HEK293T (cell line): ENCODE measurements around the gene IL17RC.
"Not testable (repeated sequence)": the region's sequence is repeated elsewhere in the genome, so short reads cannot be mapped to it uniquely, and the experiment has no call there.

Source experiments
- CTCF ChIA-PET: fragments of 350-600 bp; formaldehyde crosslinking; extraction: SDS; loops from one replicate; lab custom pipeline; 2021; ENCODE audit warnings: antibody characterized with exemption, inconsistent platforms; lab: Yijun Ruan, JAX
- POLR2A ChIA-PET: fragments of 350-600 bp; formaldehyde crosslinking; extraction: SDS; loops from one replicate; lab custom pipeline; 2020; ENCODE audit warnings: antibody characterized with exemption, inconsistent platforms; lab: Yijun Ruan, JAX
- DNase-seq: peaks from one replicate; pipeline ENCODE4 v3.0.0; 2012; ENCODE audit warnings: mixed read lengths; ENCODE audit errors: extremely low spot score
- ARNT ChIP-seq: fragments of 450-650 bp; IDR thresholded peaks from 2 replicates; pipeline ENCODE4 v1.6.1; 2017; ENCODE audit warnings: mild to moderate bottlenecking
- BHLHE40 ChIP-seq: fragments of 450-650 bp; IDR thresholded peaks from 2 replicates; pipeline ENCODE4 v1.6.1; 2016; ENCODE audit warnings: mild to moderate bottlenecking, moderate library complexity, borderline replicate concordance
- CTBP1 ChIP-seq: fragments of 450-650 bp; IDR thresholded peaks from 2 replicates; pipeline ENCODE4 v1.6.1; 2016; ENCODE audit warnings: borderline replicate concordance
- ELF4 ChIP-seq: fragments of 450-650 bp; IDR thresholded peaks from 2 replicates; pipeline ENCODE4 v1.6.1; 2017; ENCODE audit warnings: antibody characterized with exemption
- FOXA1 ChIP-seq: fragments of 450-650 bp; IDR thresholded peaks from 2 replicates; pipeline ENCODE4 v1.6.1; 2016; ENCODE audit warnings: mild to moderate bottlenecking
- FOXK2 ChIP-seq: fragments of 450-650 bp; IDR thresholded peaks from 2 replicates; pipeline ENCODE4 v1.6.1; 2016; ENCODE audit warnings: mild to moderate bottlenecking
- FOXM1 ChIP-seq: fragments of 450-650 bp; IDR thresholded peaks from 2 replicates; pipeline ENCODE4 v1.6.1; 2017; ENCODE audit warnings: mild to moderate bottlenecking, borderline replicate concordance
- HDGF ChIP-seq: fragments of 450-650 bp; IDR thresholded peaks from 2 replicates; pipeline ENCODE4 v1.6.1; 2017; ENCODE audit warnings: antibody characterized with exemption, borderline replicate concordance
- L3MBTL2 ChIP-seq: fragments of 450-650 bp; conservative IDR thresholded peaks from 2 replicates; pipeline ENCODE4 v1.6.1; 2016; ENCODE audit warnings: mild to moderate bottlenecking
- LEF1 ChIP-seq: fragments of 450-650 bp; IDR thresholded peaks from 2 replicates; pipeline ENCODE4 v1.6.1; 2017; ENCODE audit warnings: mild to moderate bottlenecking, borderline replicate concordance
- NFRKB ChIP-seq: fragments of 450-650 bp; IDR thresholded peaks from 2 replicates; pipeline ENCODE4 v1.6.1; 2016; ENCODE audit warnings: mild to moderate bottlenecking, moderate library complexity
- PKNOX1 ChIP-seq: fragments of 450-650 bp; IDR thresholded peaks from 2 replicates; pipeline ENCODE4 v1.6.1; 2016
- SP1 ChIP-seq: fragments of 450-650 bp; IDR thresholded peaks from 2 replicates; pipeline ENCODE4 v1.6.1; 2017
- SUZ12 ChIP-seq: fragments of 450-650 bp; IDR thresholded peaks from 2 replicates; pipeline ENCODE4 v1.6.1; 2016; ENCODE audit warnings: mild to moderate bottlenecking
- TARDBP ChIP-seq: fragments of 450-650 bp; IDR thresholded peaks from 2 replicates; pipeline ENCODE4 v1.6.1; 2016
- ZNF384 ChIP-seq: fragments of 450-650 bp; IDR thresholded peaks from 2 replicates; pipeline ENCODE4 v1.6.1; 2016

IL17RC gene

GRCh38 chr3:9916734-9917680 is at the start of gene IL17RC:
TSS of gene IL17RC (plus strand) at chr3:9917098. CDS start at chr3:9917316, 218 bp downstream.
- ChIA-PET POLR2A (interaction anchor here (1.2 to 1.5 kb wide), 2 partner anchors 13 to 16 kb away, joined by 3 to 6 read pairs; partner anchors contain the start of gene CRELD1), CTCF (no interaction called here)
- DNase-seq = peak; percentile 80
- TF ChIP-seq BHLHE40 (no peak), FOXK2 (no peak), LEF1 (no peak), FOXA1 (no peak), CTBP1 (no peak), SUZ12 (no peak), PKNOX1 (no peak), ZNF384 (no peak), L3MBTL2 (no peak)

- ChIA-PET CTCF (no interaction called here), POLR2A (no interaction called here)
Measured at GRCh38 chr3:9867106-9867505, 49.8 kb upstream of the IL17RC start.

DNA sequence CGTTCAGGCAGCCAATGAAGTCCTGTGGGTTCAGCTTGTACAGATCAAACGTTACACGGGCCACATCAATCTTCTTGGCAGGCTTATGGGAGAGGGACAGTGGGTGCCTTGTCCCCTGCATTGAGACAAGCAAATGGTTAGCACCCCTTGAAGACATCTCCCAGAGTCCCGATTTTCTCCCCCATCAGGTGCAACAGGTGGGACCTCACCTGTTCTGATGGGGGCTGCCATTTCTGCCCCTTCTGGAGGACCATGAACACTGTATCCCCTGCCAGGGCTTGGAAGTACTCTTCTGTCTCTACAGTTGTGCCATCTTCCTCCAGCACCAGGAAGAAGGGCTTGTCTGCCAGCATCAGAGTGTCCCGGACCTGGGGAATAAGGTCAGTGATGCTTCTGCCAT is 46.9 kb upstream of the IL17RC start:
- POLR2A ChIA-PET = no interaction called here
- no peak for DNase-seq
- CTCF ChIA-PET = no interaction called here
- TF ChIP-seq NFRKB (no peak), ZNF384 (no peak), TARDBP (no peak), SP1 (no peak), FOXK2 (no peak), CTBP1 (no peak), FOXA1 (no peak), ELF4 (no peak), ARNT (no peak), PKNOX1 (no peak), FOXM1 (no peak), SUZ12 (no peak), HDGF (no peak)

More at GRCh38 chr3:9867106-9867505, 49.8 kb upstream of the IL17RC start:
- DNase-seq = no peak
- TF ChIP-seq ZNF384 (no peak), PKNOX1 (no peak), FOXM1 (no peak), ARNT (no peak), LEF1 (no peak), FOXA1 (no peak), SP1 (no peak), SUZ12 (no peak), TARDBP (no peak), L3MBTL2 (no peak), CTBP1 (no peak), HDGF (no peak), FOXK2 (no peak), NFRKB (no peak), BHLHE40 (no peak), ELF4 (no peak)

DNA sequence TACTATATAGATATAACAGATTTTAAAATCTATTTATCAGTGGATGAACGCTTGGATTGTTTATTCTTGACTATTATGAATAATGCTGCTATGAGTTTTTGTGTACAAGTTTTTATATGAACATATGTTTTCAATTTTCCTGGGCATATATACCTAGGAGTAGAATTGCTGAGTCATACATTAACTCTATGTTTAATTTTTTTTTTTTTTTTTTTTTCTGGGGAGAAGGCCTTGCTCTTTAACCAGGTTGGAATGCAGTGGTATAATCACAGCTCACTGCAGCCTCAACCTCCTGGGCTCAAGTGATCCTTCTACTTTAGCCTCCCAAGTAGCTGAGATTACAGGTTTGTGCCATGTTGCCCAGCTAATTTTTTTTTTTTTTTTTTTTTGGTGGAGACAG is 45.9 kb upstream of the IL17RC start:
- no peak for DNase-seq
- ChIA-PET POLR2A (no interaction called here), CTCF (no interaction called here)
- no peak for TF ChIP-seq SP1
- TF ChIP-seq ZNF384 = no peak
- no peak for TF ChIP-seq CTBP1
- no peak for TF ChIP-seq FOXA1
- TF ChIP-seq BHLHE40 = no peak

DNA sequence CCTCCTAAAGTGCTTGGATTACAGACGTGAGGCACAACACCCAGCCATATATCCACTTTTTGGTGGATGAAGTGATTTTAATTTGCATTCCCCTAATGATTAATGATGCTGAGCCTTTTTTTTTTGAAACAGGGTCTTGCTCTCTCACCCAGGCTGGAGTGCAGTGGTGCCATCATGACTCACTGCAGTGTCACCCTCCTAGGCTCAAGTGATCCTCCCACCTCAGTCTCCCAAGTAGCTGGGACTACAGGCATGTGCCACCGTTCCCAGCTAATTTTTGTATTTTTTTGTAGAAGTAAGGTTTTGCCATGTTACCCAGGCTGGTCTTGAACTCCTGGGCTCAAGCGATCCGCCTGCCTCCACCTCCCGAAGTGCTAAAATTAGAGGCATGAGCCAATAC is 44.8 kb upstream of the IL17RC start:
- DNase-seq, CTCF ChIA-PET, POLR2A ChIA-PET: not testable (repeated sequence)

- no peak for TF ChIP-seq LEF1
- TF ChIP-seq PKNOX1 = no peak
- no peak for TF ChIP-seq FOXA1
- TF ChIP-seq ARNT = no peak
- no peak for TF ChIP-seq TARDBP
- no peak for TF ChIP-seq NFRKB
- no peak for TF ChIP-seq FOXM1
- no peak for TF ChIP-seq BHLHE40
- TF ChIP-seq ELF4 = no peak
- no peak for TF ChIP-seq CTBP1
- TF ChIP-seq ZNF384 = no peak
- TF ChIP-seq L3MBTL2 = no peak
- no peak for TF ChIP-seq SP1
- TF ChIP-seq HDGF = no peak
- TF ChIP-seq SUZ12 = no peak
- TF ChIP-seq FOXK2 = no peak
- DNase-seq = no peak
- ChIA-PET POLR2A (no interaction called here), CTCF (no interaction called here)
Measured at GRCh38 chr3:9875448-9875847, 41.5 kb upstream of the IL17RC start.

DNA sequence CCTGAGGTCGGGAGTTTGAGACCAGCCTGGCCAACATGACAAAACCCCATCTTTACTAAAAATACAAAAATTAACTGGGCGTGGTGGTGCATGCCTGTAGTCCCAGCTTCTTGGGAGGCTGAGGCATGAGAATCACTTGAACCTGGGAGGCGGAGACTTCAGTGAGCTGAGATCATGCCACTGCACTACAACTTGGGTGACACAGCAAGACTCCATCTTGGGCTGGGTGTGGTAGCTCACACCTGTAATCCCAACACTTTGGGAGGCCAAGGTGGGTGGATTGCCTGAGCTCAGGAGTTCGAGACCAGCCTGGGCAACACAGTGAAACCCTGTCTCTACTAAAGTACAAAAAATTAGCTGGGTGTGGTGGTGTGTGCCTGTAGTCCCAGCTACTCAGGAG is 40.6 kb upstream of the IL17RC start:
- DNase-seq, CTCF ChIA-PET, POLR2A ChIA-PET: not testable (repeated sequence)
